SK-N-SH treated with all-trans-retinoic acid at 6 μM for 48 hours (cell line): Measurements from ENCODE around the gene TTC12.

Experiments
- ATAC-seq: fragments of 200-7000 bp; cut with Tn5 transposase; 3 replicates; pipeline ENCODE4 v1.9.1; 2020; ENCODE audit warnings: mild to moderate bottlenecking, moderate library complexity
- ARNTL ChIP-seq: fragments of 450-650 bp; formaldehyde crosslinking; IDR thresholded peaks from 2 replicates; pipeline ENCODE4 v1.5.0; 2020; ENCODE audit warnings: low read depth, mild to moderate bottlenecking, moderate library complexity, borderline replicate concordance
- BACH2 ChIP-seq: fragments of 250-450 bp; sonication (Bioruptor Pico); IDR thresholded peaks from 2 replicates; pipeline ENCODE4 v1.9.0; 2021; ENCODE audit warnings: mild to moderate bottlenecking, borderline replicate concordance
- CREB5 ChIP-seq: fragments of 250-450 bp; sonication (Bioruptor Pico); IDR thresholded peaks from 2 replicates; pipeline ENCODE4 v1.5.1; 2020; ENCODE audit warnings: low read depth, mild to moderate bottlenecking, moderate library complexity
- ESRRG ChIP-seq: fragments of 250-450 bp; sonication (Bioruptor Pico); IDR thresholded peaks from 2 replicates; pipeline ENCODE4 v1.6.1; 2021; ENCODE audit warnings: mild to moderate bottlenecking
- GLIS3 ChIP-seq: fragments of 250-450 bp; sonication (Bioruptor Pico); IDR thresholded peaks from 2 replicates; pipeline ENCODE4 v1.5.0; 2020; ENCODE audit warnings: mild to moderate bottlenecking, moderate library complexity
- ISL1 ChIP-seq: fragments of 250-450 bp; sonication (Bioruptor Pico); IDR thresholded peaks from 2 replicates; pipeline ENCODE4 v2.1.2; 2022; ENCODE audit warnings: mild to moderate bottlenecking, moderate library complexity
- OSR1 ChIP-seq: fragments of 250-450 bp; sonication (Bioruptor Pico); IDR thresholded peaks from 2 replicates; pipeline ENCODE4 v1.8.0; 2022; ENCODE audit warnings: moderate library complexity, mild to moderate bottlenecking, inconsistent platforms
- PPARA ChIP-seq: fragments of 250-450 bp; sonication (Bioruptor Pico); IDR thresholded peaks from 2 replicates; pipeline ENCODE4 v1.5.0; 2020; ENCODE audit warnings: mild to moderate bottlenecking, borderline replicate concordance
- RARB ChIP-seq: fragments of 250-450 bp; sonication (Bioruptor Pico); IDR thresholded peaks from 2 replicates; pipeline ENCODE4 v1.8.0; 2021; ENCODE audit warnings: mild to moderate bottlenecking, moderate library complexity
- SNAI2 ChIP-seq: fragments of 250-450 bp; sonication (Bioruptor Pico); IDR thresholded peaks from 2 replicates; pipeline ENCODE4 v1.5.0; 2020; ENCODE audit warnings: mild to moderate bottlenecking, moderate library complexity
- TCF4 ChIP-seq: fragments of 250-450 bp; sonication (Bioruptor Pico); IDR thresholded peaks from 2 replicates; pipeline ENCODE4 v1.8.0; 2021; ENCODE audit warnings: mild to moderate bottlenecking, moderate library complexity, borderline replicate concordance
- TOX ChIP-seq: fragments of 250-450 bp; sonication (Bioruptor Pico); IDR thresholded peaks from 2 replicates; pipeline ENCODE4 v1.8.0; 2021; ENCODE audit warnings: mild to moderate bottlenecking, moderate library complexity, borderline replicate concordance
- TSHZ2 ChIP-seq: fragments of 250-450 bp; sonication (Bioruptor Pico); IDR thresholded peaks from 2 replicates; pipeline ENCODE4 v1.5.0; 2020; ENCODE audit warnings: mild to moderate bottlenecking, moderate library complexity
- ZC3H10 ChIP-seq: fragments of 250-450 bp; sonication (Bioruptor Pico); IDR thresholded peaks from 2 replicates; pipeline ENCODE4 v1.5.1; 2021; ENCODE audit warnings: mild to moderate bottlenecking, moderate library complexity
- ZFP3 ChIP-seq: fragments of 250-450 bp; sonication (Bioruptor Pico); IDR thresholded peaks from 2 replicates; pipeline ENCODE4 v1.5.0; 2020; ENCODE audit warnings: mild to moderate bottlenecking, moderate library complexity
- ZFP30 ChIP-seq: fragments of 450-650 bp; formaldehyde crosslinking; IDR thresholded peaks from 2 replicates; pipeline ENCODE4 v1.5.0; 2022; ENCODE audit warnings: mild to moderate bottlenecking, moderate library complexity
- ZNF565 ChIP-seq: fragments of 450-650 bp; formaldehyde crosslinking; conservative IDR thresholded peaks from 2 replicates; pipeline ENCODE4 v1.5.0; 2020; ENCODE audit warnings: low read depth, mild to moderate bottlenecking, moderate library complexity
- ZNF70 ChIP-seq: fragments of 450-650 bp; formaldehyde crosslinking; IDR thresholded peaks from 2 replicates; pipeline ENCODE4 v1.5.0; 2020; ENCODE audit warnings: mild to moderate bottlenecking, moderate library complexity
- ZNF8 ChIP-seq: fragments of 450-650 bp; formaldehyde crosslinking; IDR thresholded peaks from 2 replicates; pipeline ENCODE4 v1.5.0; 2020; ENCODE audit warnings: mild to moderate bottlenecking, moderate library complexity
- TF ChIP-seq, protein P1 (sequence below): fragments of 250-450 bp; sonication (Bioruptor Pico); IDR thresholded peaks from 2 replicates; pipeline ENCODE4 v1.5.1; 2021; ENCODE audit warnings: mild to moderate bottlenecking, moderate library complexity
- TF ChIP-seq, protein P2 (sequence below): fragments of 250-450 bp; sonication (Bioruptor Pico); IDR thresholded peaks from 2 replicates; pipeline ENCODE4 v1.8.0; 2020; ENCODE audit warnings: mild to moderate bottlenecking, moderate library complexity, borderline replicate concordance
- TF ChIP-seq, protein P3 (sequence below): fragments of 250-450 bp; sonication (Bioruptor Pico); IDR thresholded peaks from 2 replicates; pipeline ENCODE4 v1.8.0; 2021; ENCODE audit warnings: low read depth, mild to moderate bottlenecking, moderate library complexity, borderline replicate concordance

Gene TTC12

DNA sequence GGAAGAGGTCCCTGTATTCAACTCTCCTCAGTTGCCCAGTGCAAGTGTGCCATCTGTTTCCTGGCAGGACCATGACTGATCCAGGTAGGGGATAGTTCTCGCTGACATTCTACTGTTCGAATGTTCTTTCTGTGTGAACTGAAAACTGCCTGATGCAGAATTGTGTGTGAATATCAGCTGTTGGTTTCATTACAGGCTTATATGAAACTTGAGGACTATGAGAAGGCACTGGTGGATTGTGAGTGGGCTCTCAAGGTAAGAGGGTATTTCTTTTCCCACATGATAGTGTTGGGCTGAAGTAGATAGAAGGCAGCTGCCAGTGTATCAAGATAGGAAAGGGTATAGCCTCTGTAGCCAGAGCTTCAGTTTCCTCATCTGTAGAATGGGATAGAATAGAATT, 15.3 kb downstream of the TTC12 start:
- TF ChIP-seq TOX (CRISPR knock-in tag) = no peak
- TF ChIP-seq, protein P1, sequence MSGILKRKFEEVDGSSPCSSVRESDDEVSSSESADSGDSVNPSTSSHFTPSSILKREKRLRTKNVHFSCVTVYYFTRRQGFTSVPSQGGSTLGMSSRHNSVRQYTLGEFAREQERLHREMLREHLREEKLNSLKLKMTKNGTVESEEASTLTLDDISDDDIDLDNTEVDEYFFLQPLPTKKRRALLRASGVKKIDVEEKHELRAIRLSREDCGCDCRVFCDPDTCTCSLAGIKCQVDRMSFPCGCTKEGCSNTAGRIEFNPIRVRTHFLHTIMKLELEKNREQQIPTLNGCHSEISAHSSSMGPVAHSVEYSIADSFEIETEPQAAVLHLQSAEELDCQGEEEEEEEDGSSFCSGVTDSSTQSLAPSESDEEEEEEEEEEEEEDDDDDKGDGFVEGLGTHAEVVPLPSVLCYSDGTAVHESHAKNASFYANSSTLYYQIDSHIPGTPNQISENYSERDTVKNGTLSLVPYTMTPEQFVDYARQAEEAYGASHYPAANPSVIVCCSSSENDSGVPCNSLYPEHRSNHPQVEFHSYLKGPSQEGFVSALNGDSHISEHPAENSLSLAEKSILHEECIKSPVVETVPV = no peak
- no peak for TF ChIP-seq BACH2 (CRISPR knock-in tag)
- TF ChIP-seq, protein P2, sequence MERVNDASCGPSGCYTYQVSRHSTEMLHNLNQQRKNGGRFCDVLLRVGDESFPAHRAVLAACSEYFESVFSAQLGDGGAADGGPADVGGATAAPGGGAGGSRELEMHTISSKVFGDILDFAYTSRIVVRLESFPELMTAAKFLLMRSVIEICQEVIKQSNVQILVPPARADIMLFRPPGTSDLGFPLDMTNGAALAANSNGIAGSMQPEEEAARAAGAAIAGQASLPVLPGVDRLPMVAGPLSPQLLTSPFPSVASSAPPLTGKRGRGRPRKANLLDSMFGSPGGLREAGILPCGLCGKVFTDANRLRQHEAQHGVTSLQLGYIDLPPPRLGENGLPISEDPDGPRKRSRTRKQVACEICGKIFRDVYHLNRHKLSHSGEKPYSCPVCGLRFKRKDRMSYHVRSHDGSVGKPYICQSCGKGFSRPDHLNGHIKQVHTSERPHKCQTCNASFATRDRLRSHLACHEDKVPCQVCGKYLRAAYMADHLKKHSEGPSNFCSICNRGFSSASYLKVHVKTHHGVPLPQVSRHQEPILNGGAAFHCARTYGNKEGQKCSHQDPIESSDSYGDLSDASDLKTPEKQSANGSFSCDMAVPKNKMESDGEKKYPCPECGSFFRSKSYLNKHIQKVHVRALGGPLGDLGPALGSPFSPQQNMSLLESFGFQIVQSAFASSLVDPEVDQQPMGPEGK = no peak
- no peak for TF ChIP-seq ZC3H10
- no peak for TF ChIP-seq ZNF8 (CRISPR knock-in tag)
- no peak for TF ChIP-seq PPARA (CRISPR knock-in tag)
- no peak for TF ChIP-seq TCF4 (CRISPR knock-in tag)
- no peak for TF ChIP-seq ARNTL (CRISPR knock-in tag)
- TF ChIP-seq SNAI2 (CRISPR knock-in tag) = no peak
- no peak for TF ChIP-seq ESRRG (CRISPR knock-in tag)
- TF ChIP-seq OSR1 (CRISPR knock-in tag) = no peak
- no peak for TF ChIP-seq ISL1 (CRISPR knock-in tag)
- TF ChIP-seq GLIS3 (CRISPR knock-in tag) = no peak
- TF ChIP-seq, protein P3, sequence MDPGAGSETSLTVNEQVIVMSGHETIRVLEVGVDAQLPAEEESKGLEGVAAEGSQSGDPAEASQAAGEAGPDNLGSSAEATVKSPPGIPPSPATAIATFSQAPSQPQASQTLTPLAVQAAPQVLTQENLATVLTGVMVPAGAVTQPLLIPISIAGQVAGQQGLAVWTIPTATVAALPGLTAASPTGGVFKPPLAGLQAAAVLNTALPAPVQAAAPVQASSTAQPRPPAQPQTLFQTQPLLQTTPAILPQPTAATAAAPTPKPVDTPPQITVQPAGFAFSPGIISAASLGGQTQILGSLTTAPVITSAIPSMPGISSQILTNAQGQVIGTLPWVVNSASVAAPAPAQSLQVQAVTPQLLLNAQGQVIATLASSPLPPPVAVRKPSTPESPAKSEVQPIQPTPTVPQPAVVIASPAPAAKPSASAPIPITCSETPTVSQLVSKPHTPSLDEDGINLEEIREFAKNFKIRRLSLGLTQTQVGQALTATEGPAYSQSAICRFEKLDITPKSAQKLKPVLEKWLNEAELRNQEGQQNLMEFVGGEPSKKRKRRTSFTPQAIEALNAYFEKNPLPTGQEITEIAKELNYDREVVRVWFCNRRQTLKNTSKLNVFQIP = no peak
- TF ChIP-seq ZFP30 (CRISPR knock-in tag) = no peak
- no peak for TF ChIP-seq CREB5 (CRISPR knock-in tag)
- no peak for ATAC-seq

DNA sequence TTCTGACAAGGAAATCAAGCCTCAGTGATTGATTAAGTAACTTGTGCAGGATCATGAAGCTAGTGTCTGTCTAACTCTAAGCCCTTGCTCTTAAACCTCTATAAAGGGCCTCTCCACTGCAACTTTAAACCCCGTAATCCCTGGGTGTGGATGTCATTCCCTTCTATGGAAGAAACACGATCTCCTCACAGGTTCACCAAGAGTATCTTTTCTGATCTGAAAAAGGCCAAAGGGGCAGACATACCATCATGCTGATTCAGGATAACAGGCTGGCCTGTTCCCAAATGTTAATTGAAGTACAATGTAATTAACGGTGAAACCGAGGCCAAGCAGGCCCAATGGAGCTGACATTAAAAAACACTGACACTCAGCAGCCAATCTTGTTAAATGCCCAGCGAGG, 17.1 kb downstream of the TTC12 start:
- peak; percentile 67 for ATAC-seq
- TF ChIP-seq GLIS3 (CRISPR knock-in tag) (no peak), ZFP3 (no peak), ESRRG (CRISPR knock-in tag) (no peak), ZNF565 (CRISPR knock-in tag) (no peak), ARNTL (CRISPR knock-in tag) (no peak), SNAI2 (CRISPR knock-in tag) (no peak), ZNF70 (CRISPR knock-in tag) (no peak), ZC3H10 (no peak), CREB5 (CRISPR knock-in tag) (no peak), TSHZ2 (CRISPR knock-in tag) (no peak), ZNF8 (CRISPR knock-in tag) (no peak), RARB (CRISPR knock-in tag) (no peak), TCF4 (CRISPR knock-in tag) (no peak), PPARA (CRISPR knock-in tag) (no peak), OSR1 (CRISPR knock-in tag) (no peak)
- TF ChIP-seq, protein P1 = no peak
- TF ChIP-seq, protein P3 = no peak
- TF ChIP-seq, protein P2 = no peak
